NCI-H510A (cell line): ENCODE measurements around the gene GPR68.
"Not testable (repeated sequence)": the region's sequence is repeated elsewhere in the genome, so short reads cannot be mapped to it uniquely, and the experiment has no call there.

Experiments
- DNase-seq: peaks from one replicate; lab custom pipeline; 2025; lab: John Stamatoyannopoulos, UW

The GPR68 gene

DNA sequence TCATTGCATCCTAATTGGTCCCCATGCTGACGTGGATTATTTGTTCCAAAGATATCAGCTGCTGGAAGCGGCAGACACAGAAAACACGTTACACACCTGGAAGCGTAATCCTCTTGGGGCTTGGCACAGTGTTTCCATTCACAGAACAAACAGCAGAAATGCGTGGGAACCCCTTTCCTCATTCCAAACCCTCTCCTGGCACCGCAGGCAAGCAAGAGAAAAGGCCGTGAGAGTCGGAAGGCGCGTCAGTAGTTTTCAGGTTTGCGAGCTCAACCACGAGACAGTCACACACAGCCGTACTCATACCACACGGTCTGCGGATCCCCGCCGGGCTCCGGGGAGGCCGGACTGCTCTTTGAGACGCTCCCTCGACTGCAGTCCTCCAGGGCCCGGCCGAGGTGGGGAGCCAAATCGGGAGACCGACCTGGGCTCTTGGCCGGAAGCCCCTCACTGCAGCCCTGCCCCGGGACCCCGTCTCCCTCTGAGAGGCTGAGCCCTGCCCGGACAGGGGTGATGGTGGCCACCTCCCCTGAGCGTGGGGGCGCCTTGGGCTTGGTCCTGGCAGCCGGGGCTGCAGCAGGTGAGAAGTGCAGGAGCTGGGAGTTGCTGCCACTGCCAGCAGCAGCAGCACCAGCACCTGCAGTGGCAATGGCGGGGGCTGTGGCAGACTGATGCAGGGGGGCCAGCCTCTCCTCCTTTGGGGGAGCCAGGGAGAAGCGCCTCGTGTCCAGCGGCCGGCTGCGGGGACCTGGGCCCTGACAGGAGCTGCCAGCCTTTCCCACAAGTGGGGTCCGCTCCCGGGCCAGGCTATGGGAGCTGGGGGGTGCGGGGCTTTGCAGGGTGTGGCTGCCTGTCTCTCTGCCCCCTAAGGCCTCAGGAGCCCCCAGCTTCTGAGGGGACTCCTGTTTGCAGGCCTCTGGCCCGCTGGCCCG is 28.1 kb upstream of the GPR68 start:
- no peak for DNase-seq

DNA sequence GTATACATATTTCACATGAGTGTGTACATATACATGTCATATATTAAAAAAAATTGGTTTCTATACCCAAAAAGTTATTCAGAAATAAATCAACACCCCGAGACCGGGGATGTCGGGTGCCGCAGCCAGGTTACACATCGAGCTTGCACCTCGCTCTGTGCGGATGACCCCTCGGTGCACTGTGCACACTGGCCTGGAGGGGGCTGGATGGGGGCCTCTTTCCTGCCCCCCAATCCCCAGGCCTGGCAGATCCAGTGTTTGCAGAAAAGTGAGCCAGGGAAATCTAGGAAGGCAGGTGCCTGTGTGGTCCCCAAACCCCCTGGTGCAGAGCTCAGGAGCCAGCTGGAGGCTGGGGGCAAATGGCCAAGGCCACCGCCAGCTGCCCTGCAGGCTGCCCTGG is 27.1 kb upstream of the GPR68 start:
- DNase-seq: no peak

DNA sequence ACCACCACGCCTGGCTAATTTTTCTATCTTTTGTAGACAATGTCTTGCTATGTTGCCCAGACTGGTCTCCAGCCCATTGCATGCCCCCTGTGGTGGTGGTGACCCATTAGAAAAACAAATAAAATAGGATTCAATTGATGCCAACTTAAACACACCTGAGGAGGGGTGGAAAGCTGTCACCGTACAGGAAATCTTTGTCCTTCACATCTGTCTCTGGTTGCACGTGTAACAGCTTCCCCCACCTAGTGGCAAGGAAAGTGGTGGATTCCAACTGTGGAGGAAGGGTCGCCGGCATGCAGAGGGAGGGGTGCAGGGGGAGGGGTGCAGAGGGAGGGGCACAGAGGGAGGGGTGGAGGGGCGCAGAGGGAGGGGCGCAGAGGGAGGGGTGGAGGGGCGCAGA is 26.1 kb upstream of the GPR68 start:
- no peak for DNase-seq

DNA sequence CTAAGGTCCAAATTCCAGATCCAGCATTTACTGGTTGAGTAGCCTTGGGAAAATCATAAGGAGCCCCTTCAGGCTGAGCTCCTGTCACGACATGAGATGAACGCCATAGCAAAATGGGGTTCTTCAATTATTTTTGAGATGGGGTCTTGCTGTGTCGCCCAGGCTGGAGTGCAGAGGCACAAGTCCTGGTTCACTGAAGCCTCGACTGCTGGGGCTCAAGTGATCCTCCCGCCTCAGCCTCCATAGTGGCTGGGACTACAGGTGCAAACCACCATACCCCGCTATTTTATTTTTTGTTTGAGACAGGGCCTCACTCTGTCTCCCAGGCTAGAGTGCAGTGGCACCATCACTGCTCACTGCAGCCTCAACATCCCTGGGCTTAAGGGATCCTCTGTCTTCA is 25.7 kb upstream of the GPR68 start:
- DNase-seq: no peak

DNA sequence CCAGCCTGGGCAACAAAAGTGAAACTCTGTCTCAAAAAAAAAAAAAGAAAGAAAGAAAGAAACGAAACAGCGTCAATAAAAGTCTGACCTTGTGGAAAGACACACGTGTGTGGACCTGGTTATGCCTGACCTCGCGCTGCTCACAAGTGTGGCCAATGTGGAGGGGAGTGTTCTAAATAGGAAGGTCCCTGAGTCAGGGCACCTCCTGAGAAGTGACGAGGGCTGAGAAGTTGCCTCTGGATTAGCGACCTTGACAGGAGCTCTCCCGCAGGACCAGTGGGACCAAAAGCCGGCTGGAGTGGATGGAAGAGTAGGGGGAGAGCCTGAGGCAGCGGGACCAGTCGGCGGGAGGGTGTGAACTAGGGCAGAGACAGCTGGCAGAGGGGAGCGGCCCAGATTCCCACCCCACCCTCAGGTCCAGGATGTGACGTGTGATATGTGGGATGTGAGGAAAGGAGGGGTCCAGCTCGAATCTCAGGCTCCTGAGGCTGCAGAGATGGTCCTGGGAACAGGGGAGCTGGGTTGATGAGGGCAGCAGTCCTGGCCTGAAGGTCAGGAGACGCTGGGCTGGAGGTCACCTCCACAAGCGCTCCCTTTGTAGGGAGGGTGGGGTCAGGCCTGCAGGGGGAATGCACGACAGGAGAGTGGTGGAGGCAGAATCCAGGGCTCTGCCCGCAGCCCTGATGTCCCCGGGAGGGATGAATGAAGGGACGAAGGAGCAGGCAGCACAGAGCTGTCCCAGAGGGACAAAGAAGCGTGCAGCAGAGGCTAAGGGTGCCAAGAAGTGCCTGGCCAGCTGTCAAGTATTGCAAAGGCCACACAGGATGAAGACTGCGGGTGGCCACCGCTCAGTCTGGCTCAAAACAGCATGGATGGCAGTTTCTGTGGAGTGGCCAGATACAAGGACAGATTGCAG is 24.8 kb upstream of the GPR68 start:
- DNase-seq: no peak

DNA sequence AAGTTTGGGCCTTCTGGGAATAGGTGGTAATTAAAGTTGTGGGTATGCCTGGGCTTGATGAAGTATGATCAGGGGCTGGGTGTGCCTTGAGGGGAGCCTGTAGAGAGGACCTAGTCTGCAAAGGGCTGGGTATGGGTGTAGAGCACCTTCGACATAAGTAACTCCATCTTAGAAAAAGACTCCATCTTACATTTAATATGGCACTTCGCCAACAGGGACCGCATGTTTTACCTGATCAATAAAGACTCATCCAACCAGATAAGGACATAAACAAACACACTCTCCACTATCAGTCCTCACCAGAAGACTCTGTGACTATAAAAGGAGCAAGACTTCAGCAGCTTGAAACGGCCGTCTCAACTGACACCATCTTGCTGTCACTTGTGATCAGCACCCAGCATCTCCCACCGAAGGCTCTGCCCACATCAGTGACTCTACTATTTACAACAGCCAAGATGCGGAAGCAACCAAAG is 23.5 kb upstream of the GPR68 start:
- no peak for DNase-seq

DNA sequence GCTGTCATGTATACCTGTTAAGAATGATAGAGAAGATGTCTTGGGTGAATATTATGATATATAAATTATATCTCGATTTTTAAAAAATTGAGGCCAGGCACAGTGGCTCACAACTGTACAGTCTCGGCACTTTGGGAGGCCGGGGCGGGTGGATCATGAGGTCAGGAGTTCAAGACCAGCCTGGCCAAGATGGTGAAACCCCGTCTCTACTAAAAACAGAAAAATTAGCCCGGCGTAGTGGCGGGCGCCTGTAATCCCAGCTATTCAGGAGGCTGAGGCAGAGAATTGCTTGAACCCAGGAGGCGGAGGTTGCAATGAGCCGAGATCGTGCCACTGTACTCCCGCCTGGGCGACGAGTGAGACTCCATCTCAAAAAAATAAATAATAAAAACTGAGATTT is 21.8 kb upstream of the GPR68 start:
- DNase-seq: not testable (repeated sequence)

DNA sequence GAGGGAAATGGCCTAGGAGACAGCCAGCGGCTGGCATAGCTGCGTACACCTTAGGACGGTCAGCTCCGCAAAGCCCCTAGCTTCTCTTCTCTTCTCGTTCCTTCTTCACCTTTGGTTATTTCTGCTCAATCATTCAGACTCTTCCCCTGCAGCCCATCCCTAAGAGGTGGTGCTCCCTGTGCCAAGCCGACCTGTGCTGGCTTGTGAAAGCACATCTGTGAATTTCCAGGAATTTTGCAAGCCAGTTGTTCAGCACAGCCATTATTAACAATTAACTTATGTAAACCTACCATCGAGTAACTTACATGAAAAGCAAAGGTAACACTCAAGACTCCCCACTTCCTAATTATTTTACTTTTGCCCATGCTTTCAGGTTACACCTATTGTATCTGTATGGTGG is 20.9 kb upstream of the GPR68 start:
- no peak for DNase-seq

DNA sequence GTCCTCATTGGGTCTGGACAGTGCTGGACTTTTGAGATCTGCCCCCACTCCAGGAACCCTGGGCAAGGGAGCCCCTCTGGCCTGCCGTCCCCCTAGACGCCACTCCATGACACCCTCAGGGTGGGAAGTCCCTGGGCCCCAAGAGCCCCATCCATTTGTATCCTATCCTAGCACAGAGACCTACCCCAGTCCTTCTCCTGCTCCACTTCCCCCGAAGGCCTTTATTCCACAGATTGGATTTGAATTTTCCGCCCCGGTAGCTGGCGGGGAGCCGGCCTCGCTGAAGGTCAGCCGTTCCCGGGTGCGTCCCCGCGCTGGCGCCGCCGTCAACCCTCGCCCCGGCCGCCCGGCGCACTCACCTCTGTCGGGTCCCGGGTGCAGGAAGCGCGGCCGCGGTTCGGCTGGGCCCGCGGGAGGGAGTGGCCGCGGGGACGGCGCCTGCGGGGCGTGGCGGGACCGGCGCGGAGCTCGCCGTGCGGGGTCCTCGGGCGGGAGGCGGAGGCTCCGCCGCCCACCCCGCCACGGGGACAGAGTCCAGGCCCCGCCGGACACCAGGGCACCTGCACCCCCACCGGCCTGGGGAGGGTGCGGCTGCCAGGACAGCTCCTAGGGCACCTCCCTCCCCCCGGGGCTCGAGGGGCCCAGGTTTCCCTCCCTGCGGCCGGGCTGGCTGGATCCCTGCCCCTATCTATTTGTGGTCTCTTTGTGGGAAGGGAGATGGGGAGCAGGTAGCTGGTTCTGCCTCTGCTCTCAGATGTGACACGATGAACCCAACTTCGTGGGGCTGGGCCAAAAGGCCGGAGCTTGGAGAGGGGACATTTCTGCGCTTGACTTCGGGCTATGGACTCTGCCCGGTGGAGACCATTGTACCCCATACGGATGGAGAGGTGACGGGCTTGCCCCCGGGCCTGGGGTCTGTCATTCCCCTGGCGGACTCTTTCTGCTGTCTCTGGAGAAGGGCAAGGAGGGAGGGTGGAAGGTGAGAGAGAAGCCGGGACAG is 19.9 kb upstream of the GPR68 start:
- no peak for DNase-seq

DNA sequence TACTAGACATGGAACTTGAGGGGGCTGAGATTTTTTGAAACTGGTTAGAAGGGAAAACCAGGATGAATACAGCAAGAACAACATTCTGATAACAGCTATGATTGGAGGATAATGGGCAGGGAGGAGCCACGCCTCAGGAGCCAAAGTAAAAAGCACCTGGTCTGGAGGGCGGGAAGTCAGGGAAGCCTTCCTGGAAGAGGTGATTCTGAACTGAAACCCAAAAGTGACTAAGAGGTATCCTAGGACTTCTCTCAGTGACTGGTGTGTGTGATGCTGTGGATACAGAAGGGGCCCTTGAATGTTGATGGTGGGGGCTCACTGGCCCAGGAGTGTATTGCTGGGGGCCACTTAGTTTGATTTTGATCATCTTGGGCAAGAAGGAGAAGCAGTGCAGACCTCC is 18.8 kb upstream of the GPR68 start:
- DNase-seq: no peak

DNA sequence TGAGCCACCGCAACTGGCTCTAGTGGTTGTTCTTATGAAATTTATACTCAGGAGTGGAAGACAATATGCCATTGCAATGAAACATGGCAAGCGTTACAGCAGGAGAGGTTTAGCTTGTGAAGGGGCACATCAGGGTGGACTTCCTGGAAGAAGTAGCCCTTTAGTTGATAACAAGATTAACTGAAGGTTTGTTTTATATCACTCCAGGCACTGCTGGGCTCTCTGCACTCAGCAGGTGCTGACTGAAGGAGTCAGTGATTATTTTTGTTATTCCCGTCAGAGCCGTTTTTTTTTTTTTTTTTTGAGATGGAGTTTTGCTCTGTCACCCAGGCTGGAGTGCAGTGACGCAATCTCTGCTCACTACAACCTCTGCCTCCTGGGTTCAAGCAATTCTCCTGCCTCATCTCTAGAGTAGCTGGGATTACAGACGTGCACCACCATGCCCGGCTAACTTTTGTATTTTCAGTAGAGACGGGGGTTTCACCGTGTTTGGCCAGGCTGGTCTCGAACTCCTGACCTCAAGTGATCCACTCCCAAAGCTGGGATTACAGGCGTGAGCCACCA is 17.6 kb upstream of the GPR68 start:
- no peak for DNase-seq

DNA sequence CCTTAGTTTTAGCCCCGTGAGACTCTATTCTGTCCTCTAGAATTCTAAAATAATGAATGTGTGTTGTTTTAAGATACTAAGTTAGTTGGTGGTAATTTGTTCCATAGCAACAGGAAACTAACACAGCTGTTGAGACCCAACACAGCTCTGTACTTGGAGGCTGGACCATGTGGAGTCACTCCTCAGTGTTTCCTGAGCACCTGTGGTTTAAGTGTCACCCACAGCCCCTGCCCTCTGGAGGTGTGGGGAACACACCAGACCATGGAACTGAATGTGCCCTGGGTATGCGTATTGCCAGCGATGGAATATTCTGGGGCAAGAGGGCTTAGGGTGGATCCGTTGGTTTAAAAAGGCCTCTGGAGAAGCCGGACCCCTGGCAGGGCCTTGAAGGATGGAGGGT is 16.6 kb upstream of the GPR68 start:
- no peak for DNase-seq

DNA sequence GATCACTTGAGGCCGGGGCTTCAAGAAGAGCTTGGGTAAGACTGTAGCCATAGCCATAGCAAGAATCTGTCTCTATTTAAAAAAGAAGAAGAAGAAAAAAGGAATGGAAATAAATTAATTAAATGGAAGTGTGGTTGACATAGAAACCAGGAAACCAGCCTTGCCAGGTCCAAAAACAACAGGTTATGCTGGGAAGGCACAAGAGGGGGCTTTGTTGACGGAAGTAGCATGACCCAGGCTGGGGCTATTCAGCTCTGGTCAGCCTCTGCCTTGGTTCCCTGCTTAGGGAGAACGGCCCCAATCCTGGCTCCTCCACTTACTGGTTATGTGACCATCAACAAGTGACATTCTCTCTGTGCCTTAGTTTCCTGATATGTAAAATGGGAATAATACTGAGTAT is 14.4 kb upstream of the GPR68 start:
- DNase-seq: no peak

DNA sequence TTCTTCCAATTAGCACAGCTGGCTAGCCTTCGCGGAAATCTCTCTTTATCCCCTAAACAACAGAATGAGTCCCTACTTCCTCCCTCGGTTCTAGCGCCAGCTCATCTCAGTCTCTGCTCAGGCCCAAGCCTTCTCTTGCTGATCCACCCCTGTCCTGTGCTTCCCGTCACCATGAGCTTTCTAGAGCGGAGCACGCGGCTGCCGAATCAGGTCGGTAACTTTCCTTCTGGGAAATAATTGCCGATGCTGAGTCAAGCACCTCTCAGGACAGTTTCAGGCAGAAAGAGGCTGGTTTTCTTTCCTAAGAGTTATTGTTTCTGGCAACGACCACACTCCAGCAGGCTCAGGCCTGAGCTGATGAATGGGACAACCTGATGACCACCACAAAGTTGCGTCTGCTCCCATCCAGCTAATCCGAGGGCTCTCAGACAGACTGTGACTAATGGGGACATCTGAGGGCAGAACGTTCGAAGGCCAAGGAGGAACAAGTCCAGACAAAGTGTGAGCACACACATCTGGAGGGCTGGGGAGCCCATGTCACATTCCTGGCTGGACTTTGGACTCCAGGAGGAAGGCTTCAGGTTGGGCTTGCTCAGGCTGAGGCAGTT is 13.6 kb upstream of the GPR68 start:
- no peak for DNase-seq

DNA sequence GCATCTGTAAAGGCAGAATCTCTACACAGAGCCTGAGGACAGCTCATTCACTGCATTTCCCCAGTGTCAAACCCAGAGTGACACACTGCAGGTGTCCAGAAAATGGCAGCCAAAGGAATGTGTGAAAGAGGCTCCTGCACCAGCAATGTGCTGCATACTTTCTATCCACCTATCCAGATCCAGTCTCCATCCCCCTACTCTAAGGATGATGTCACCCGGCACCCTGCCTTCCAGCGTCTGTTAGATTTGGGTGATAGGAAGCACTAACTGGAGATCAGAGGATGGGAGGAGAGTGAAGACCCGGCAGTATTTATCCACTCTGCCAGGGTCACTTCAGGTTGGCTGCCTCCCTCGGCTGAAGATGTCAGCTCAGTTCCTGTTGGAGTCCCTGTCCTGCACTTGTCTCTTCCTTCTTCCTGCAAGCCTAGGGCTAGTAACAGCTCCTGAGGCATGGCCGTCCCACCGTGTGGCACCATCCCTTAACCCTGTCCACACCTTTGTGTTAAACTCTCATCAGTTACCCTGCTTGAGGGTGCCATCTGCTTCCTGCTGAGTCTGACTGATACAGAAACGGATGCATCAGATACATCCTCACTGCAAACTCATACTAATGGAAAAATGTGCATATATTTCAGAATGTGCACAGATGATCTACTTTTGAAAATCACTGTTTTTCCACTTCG is 13.0 kb upstream of the GPR68 start:
- no peak for DNase-seq

DNA sequence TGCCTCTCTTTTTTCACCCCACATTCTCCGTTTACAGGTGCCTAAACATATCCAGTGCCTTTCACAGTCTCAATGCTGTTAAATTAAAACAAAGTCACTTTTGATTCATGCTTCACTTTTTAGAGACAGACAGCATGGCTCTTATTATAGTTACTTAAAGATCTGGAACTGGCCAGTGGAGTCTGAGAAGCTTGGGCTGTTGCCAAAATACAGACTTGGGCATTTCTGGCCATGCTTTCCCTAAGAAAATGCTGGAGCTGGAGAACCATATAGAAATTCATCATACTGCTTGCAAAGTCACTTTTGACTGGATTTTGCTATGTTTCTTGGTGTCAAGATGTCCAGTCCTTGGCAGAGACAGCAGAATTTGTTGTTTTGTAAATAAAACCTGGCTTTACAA is 12.2 kb upstream of the GPR68 start:
- DNase-seq: no peak

DNA sequence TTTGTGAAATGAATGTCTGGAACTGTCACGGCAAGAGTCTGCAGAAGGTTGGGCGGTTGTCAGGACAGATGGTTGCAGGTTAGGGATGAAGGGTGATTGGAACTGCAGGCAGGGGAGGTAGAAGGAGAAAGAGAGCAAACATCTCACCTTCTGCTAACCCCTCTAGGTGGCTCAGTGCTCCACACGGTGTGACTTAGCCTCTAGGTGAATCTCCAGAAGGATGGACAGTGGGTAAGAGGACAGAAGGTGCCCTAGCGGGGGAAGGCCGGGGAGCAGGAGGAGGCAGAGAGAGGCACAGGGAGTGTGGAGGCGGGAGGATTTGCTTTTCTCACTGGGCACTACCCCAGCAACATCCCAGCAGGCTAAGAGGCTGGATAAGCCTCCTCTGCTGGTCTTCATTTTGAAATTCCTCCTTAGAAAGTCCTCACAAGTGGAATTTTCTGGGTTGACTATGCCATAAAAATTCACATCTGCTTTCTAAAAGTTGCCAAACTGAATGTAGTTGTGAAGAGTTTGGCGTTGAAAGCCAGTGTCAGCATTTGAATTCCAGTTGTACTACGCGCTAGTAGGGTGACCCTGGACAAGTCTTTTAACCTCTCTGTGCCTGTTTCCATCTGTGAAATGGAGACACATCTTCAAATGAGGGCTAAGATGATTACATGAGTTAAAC is 10.7 kb upstream of the GPR68 start:
- no peak for DNase-seq

DNA sequence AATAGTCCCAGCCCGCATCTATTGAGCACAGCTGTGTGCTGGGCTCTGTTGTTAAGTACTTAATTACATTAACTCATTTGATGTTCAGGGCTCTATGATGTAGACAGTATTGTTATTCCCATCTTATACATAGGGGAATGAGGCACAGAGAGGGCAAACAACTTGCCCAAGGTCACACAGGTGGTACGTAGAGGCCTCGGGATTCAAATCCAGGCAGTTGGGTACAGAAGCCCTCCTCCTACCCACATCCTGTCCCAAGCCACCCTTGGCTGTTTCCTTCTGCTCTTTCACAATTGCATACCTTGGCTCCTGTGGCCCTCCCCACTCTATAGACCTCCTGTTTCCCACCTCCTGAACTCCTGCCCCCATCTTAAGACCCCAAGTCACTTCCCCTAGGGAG is 10.0 kb upstream of the GPR68 start:
- no peak for DNase-seq

DNA sequence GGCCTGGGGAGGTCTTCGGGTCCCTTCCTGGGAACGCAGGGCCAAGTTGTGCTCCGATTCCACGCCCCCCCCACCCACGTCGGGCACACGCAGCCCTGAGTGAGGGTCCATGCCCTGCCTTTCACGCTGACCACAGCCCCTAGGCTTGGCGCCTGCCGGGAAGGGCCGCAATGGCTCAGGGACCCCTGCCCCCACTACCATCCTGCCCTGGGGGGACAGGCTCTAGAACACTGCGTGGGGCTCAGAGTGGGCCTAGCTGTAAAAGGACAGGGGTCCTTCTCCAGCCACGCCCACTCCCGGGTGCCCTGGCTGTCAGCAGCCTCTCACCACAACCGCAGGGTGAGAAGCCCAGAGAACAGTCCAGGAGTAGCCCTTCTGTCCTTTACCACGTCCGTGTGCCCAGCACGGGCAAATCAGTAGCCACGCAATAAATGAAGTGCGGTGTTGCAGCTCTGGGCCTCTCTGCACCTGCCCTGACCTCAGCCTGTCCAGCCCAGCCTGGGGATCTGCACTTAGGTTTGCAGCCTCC is 9.4 kb upstream of the GPR68 start:
- no peak for DNase-seq
